Left ventricle myocardium superior (tissue), 1 donor: Measurements from ENCODE around the gene ITPR2. TPM values are rescaled to one million over a fixed set of nuclear protein-coding genes. Genes with fewer than 3 reads are reported as not detected.
"Not testable (repeated sequence)": the region's sequence is repeated elsewhere in the genome, so short reads cannot be mapped to it uniquely, and the experiment has no call there.

ENCODE experiments used
- ATAC-seq: fragments of 200-7000 bp; cut with Tn5 transposase; one replicate; pipeline ENCODE4 v1.9.1; 2020; ENCODE audit warnings: mild to moderate bottlenecking, moderate library complexity
- DNase-seq: peaks from one replicate; pipeline ENCODE4 v3.0.0-alpha.2; 2020
- intact Hi-C: fragments of 100-400 bp; cut with micrococcal nuclease; formaldehyde crosslinking; loops from one replicate; pipeline ENCODE4 v1.11.0; 2022
- total RNA-seq: library from RNA; stranded (reverse); fragmentation: NEBNext Ultra II Directional; extraction: Animal tissue kit (Norgen Biotek cat#: 25700); gene quantifications from one replicate; pipeline ENCODE4 v1.2.1, GENCODE V29; 2021
- donor health status: DM: no; HTN: yes; CAD: no; lungs with severe emphysema.

ITPR2 gene
- total RNA-seq, 1 donor from 2014 or later: 10.5 TPM

GRCh38 chr12:26770239-26771070, 62.5 kb downstream of the ITPR2 start:
- DNase-seq (no peak), ATAC-seq (no peak)
- intact Hi-C loops: no loop called here

- DNase-seq: no peak
- intact Hi-C loops: no loop called here
- ATAC-seq: no peak
Measured at GRCh38 chr12:26769611-26770010, 63.4 kb downstream of the ITPR2 start.

- ATAC-seq (no peak), DNase-seq (no peak)
- intact Hi-C loops: no loop called here
Measured at GRCh38 chr12:26768611-26769603, 64.1 kb downstream of the ITPR2 start.

GRCh38 chr12:26767865-26768264, 65.1 kb downstream of the ITPR2 start:
- intact Hi-C loops: no loop called here
- DNase-seq: no peak
- ATAC-seq: no peak

- intact Hi-C loops: no loop called here
- no peak for ATAC-seq
- DNase-seq: no peak
Measured at GRCh38 chr12:26767116-26767515, 65.9 kb downstream of the ITPR2 start.

- intact Hi-C loops: no loop called here
- ATAC-seq (no peak), DNase-seq (no peak)
Measured at GRCh38 chr12:26762186-26762585, 70.8 kb downstream of the ITPR2 start.

- ATAC-seq: no peak
- intact Hi-C loops: no loop called here
Measured at GRCh38 chr12:26761775-26762174, 71.2 kb downstream of the ITPR2 start.

GRCh38 chr12:26760657-26761293, 72.2 kb downstream of the ITPR2 start:
- DNase-seq (no peak), ATAC-seq (no peak)
- intact Hi-C loops: no loop called here

More at GRCh38 chr12:26761775-26762174, 71.2 kb downstream of the ITPR2 start:
- DNase-seq: no peak

GRCh38 chr12:26755362-26755761, 77.6 kb downstream of the ITPR2 start:
- DNase-seq, intact Hi-C loops, ATAC-seq: not testable (repeated sequence)

- ATAC-seq: no peak
- intact Hi-C loops: no loop called here
- no peak for DNase-seq
Measured at GRCh38 chr12:26754148-26754547, 78.8 kb downstream of the ITPR2 start.

GRCh38 chr12:26751179-26751578, 81.8 kb downstream of the ITPR2 start:
- DNase-seq: no peak
- ATAC-seq: no peak
- intact Hi-C loops: no loop called here

GRCh38 chr12:26750531-26751175, 82.3 kb downstream of the ITPR2 start:
- no peak for DNase-seq
- intact Hi-C loops: no loop called here
- ATAC-seq: no peak

- no peak for DNase-seq
- intact Hi-C loops: no loop called here
- no peak for ATAC-seq
Measured at GRCh38 chr12:26749781-26750180, 83.2 kb downstream of the ITPR2 start.

- ATAC-seq (no peak), DNase-seq (no peak)
- intact Hi-C loops: no loop called here
Measured at GRCh38 chr12:26748741-26749431, 84.1 kb downstream of the ITPR2 start.

GRCh38 chr12:26748412-26748740, 84.6 kb downstream of the ITPR2 start:
- no peak for DNase-seq
- no peak for ATAC-seq
- intact Hi-C loops: no loop called here

GRCh38 chr12:26746121-26746714, 86.8 kb downstream of the ITPR2 start:
- intact Hi-C loops: no loop called here
- ATAC-seq (no peak), DNase-seq (no peak)

GRCh38 chr12:26744697-26745440, 88.1 kb downstream of the ITPR2 start:
- DNase-seq (no peak), ATAC-seq (no peak)
- intact Hi-C loops: no loop called here
